DND-41 (cell line): Measurements from ENCODE around the gene SLC44A1.

Source experiments
- ATAC-seq: fragments of 200-7000 bp; cut with Tn5 transposase; 3 replicates; pipeline ENCODE4 v1.9.1; 2021; ENCODE audit warnings: low read depth; ENCODE audit not compliant: insufficient read depth
- DNase-seq: peaks from one replicate; pipeline ENCODE4 v3.0.0-alpha.2; 2020
- H2AFZ ChIP-seq: 2 replicates; pipeline ENCODE4 v1.6.0; 2012; ENCODE audit warnings: low read depth, low read length
- H3K27ac ChIP-seq: 2 replicates; pipeline ENCODE4 v1.5.1; 2012; ENCODE audit warnings: low read length, inconsistent platforms
- H3K27me3 ChIP-seq: fragments of 200-600 bp; sonication (generic); 2 replicates; pipeline ENCODE4 v1.6.0; 2012; ENCODE audit warnings: low read length, mild to moderate bottlenecking, inconsistent platforms; ENCODE audit not compliant: insufficient read depth, poor library complexity
- H3K36me3 ChIP-seq: 2 replicates; pipeline ENCODE4 v1.5.1; 2012; ENCODE audit warnings: low read length, inconsistent platforms; ENCODE audit not compliant: insufficient read depth
- H3K4me1 ChIP-seq: 2 replicates; pipeline ENCODE4 v1.5.1; 2012; ENCODE audit warnings: mild to moderate bottlenecking, low read length; ENCODE audit not compliant: insufficient read depth
- H3K4me2 ChIP-seq: 2 replicates; pipeline ENCODE4 v1.6.0; 2012; ENCODE audit warnings: mild to moderate bottlenecking, moderate library complexity, low read length, inconsistent platforms; ENCODE audit not compliant: insufficient read depth
- H3K4me3 ChIP-seq, 2 experiments: fragments of 200-600 bp in 1 of 2; shearing (Covaris generic) in 1 of 2; 2 replicates each; pipeline ENCODE4 v1.5.1; 2012 to 2016; ENCODE audit warnings: inconsistent platforms in 2 of 2, low read length in 2 of 2, mild to moderate bottlenecking in 2 of 2, low read depth in 1 of 2, moderate library complexity in 1 of 2
- H3K79me2 ChIP-seq: 2 replicates; pipeline ENCODE4 v1.6.0; 2012; ENCODE audit warnings: low read length, inconsistent platforms; ENCODE audit not compliant: insufficient read depth
- H3K9ac ChIP-seq: 2 replicates; pipeline ENCODE4 v1.6.0; 2012; ENCODE audit warnings: low read depth, mild to moderate bottlenecking, inconsistent platforms, low read length, moderate library complexity
- H3K9me3 ChIP-seq: 2 replicates; pipeline ENCODE4 v1.5.1; 2012; ENCODE audit warnings: low read length, moderate library complexity, mild to moderate bottlenecking, inconsistent platforms; ENCODE audit not compliant: insufficient read depth, severe bottlenecking
- H4K20me1 ChIP-seq: 2 replicates; pipeline ENCODE4 v1.6.0; 2012; ENCODE audit warnings: low read length; ENCODE audit not compliant: insufficient read depth
- EZH2 ChIP-seq: IDR thresholded peaks from 3 replicates; pipeline ENCODE4 v1.6.1; 2012; ENCODE audit warnings: borderline replicate concordance, low read depth, mild to moderate bottlenecking, moderate library complexity, low read length, inconsistent platforms; ENCODE audit not compliant: severe bottlenecking
- TF ChIP-seq, protein P1 (sequence below): IDR thresholded peaks from 2 replicates; pipeline ENCODE4 v1.5.1; 2012; ENCODE audit warnings: borderline replicate concordance, low read length, moderate library complexity, mild to moderate bottlenecking; ENCODE audit not compliant: poor library complexity, severe bottlenecking; ENCODE audit errors: extremely low read depth

Gene SLC44A1

DNA sequence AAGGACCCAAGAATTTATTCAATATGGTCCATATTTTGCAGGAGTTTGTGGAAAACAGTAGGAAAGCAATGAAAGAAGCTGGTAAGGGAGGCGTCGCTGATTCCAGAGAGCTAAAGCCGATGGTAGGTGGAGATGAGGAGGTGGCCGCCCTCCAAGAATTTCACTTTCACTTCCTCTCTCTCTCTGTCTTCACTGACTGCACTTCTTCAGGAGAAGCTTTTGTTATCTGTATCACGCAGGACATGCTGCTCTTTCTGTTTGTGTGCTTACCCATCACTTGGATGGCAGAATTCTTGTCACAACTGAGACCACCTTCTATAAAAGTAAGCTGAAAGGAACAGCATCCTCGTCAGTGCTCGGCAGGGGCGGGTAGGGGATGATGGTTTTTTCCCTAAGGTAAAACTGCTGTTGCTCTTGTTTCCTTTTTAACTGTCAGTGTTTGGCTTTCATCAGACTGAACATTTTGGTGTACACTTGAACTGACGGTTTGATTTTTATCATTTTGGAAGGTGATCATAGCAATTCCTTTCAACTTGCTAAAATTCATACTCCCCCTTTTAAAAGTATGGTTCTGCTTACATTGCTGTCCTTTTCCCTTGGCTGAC lies 141.0 kb downstream of the SLC44A1 start:
- H3K4me2 ChIP-seq = peak overlapping the region; percentile 63
- no peaks in the 10 kb centered on the region for H3K9me3 ChIP-seq
- peak overlapping the region; percentile 23 to 66; a peak in 3 of 4 replicates for H3K4me3 ChIP-seq
- TF ChIP-seq EZH2 = no peak
- TF ChIP-seq, protein P1, sequence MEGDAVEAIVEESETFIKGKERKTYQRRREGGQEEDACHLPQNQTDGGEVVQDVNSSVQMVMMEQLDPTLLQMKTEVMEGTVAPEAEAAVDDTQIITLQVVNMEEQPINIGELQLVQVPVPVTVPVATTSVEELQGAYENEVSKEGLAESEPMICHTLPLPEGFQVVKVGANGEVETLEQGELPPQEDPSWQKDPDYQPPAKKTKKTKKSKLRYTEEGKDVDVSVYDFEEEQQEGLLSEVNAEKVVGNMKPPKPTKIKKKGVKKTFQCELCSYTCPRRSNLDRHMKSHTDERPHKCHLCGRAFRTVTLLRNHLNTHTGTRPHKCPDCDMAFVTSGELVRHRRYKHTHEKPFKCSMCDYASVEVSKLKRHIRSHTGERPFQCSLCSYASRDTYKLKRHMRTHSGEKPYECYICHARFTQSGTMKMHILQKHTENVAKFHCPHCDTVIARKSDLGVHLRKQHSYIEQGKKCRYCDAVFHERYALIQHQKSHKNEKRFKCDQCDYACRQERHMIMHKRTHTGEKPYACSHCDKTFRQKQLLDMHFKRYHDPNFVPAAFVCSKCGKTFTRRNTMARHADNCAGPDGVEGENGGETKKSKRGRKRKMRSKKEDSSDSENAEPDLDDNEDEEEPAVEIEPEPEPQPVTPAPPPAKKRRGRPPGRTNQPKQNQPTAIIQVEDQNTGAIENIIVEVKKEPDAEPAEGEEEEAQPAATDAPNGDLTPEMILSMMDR = no peak
- peak; percentile 51 for DNase-seq
- no peaks in the 10 kb centered on the region for H4K20me1 ChIP-seq
- H3K27ac ChIP-seq = peak overlapping the region; percentile 85
- no peaks in the 10 kb centered on the region for H3K27me3 ChIP-seq
- ATAC-seq = peak; percentile 98
- no peaks in the 10 kb centered on the region for H3K79me2 ChIP-seq
- H3K36me3 ChIP-seq = no peaks in the 10 kb centered on the region
- H3K9ac ChIP-seq = peak overlapping the region; percentile 55
- H2AFZ ChIP-seq = peak overlapping the region; percentile 82
- H3K4me1 ChIP-seq = peaks cover 44% of the 10 kb centered on the region

DNA sequence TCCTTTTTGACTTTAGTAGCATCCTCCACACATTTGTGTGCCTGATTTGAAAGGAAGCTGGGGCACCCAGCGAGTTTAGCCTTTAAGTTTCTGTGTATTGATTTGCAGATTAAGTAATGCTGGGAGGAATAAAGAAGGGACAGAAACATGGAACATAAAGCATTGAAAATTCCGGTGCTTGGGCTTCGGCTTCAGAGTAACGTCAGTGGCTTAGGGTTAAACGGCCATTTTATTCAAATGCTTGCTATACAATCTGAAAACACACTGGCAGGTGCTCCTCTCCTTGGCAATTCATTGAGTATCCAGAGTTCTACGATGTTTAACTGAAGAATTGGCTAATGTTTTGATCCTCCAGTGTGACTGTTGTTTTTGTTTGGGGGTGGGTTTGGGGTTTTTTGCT lies 145.3 kb downstream of the SLC44A1 start:
- Histone ChIP-seq H3K9me3 (no peaks in the 10 kb centered on the region), H3K4me3 (no peak overlapping the region), H3K9ac (no peak overlapping the region), H3K4me2 (no peak overlapping the region), H3K79me2 (no peaks in the 10 kb centered on the region), H3K27ac (no peak overlapping the region), H3K36me3 (no peaks in the 10 kb centered on the region), H2AFZ (no peak overlapping the region), H3K27me3 (peaks cover 3% of the 10 kb centered on the region), H4K20me1 (no peaks in the 10 kb centered on the region), H3K4me1 (peaks cover 35% of the 10 kb centered on the region)
- ATAC-seq (no peak), DNase-seq (no peak)
- TF ChIP-seq, protein P1 = no peak
- TF ChIP-seq EZH2 = no peak

DNA sequence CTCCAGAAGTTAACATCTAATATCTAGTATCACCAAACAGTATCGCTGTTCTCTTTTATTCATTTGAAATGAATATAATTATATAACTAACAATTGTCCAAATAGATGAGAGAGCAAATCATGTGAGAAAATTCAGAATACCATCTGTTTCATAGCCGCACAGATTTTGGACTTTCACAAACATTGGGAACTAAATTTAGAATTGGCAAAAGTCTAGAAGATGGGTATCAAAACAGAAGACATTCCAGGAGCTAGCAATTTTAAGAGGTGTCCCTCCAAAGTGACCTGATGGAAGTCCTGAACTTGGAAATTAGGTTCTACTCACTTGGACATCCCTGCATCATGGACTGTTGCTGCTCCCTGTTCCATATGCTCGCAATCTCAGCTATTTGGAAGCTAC lies 146.4 kb downstream of the SLC44A1 start:
- Histone ChIP-seq H3K27ac (no peak overlapping the region), H4K20me1 (no peaks in the 10 kb centered on the region), H3K79me2 (no peaks in the 10 kb centered on the region), H2AFZ (no peak overlapping the region), H3K4me2 (no peak overlapping the region), H3K9ac (no peak overlapping the region), H3K9me3 (no peaks in the 10 kb centered on the region), H3K36me3 (no peaks in the 10 kb centered on the region), H3K27me3 (peaks cover 3% of the 10 kb centered on the region), H3K4me3 (no peak overlapping the region), H3K4me1 (peaks cover 25% of the 10 kb centered on the region)
- TF ChIP-seq EZH2 = no peak
- TF ChIP-seq, protein P1 = no peak
- DNase-seq (no peak), ATAC-seq (no peak)
